GM18861 (cell line): ENCODE measurements around the gene SURF2.

ENCODE experiments used
- ATAC-seq: cut with Tn5 transposase; IDR thresholded peaks from one replicate; pipeline ENCODE4 v1.9.1; 2021; ENCODE audit not compliant: unreplicated experiment

The SURF2 gene

DNA sequence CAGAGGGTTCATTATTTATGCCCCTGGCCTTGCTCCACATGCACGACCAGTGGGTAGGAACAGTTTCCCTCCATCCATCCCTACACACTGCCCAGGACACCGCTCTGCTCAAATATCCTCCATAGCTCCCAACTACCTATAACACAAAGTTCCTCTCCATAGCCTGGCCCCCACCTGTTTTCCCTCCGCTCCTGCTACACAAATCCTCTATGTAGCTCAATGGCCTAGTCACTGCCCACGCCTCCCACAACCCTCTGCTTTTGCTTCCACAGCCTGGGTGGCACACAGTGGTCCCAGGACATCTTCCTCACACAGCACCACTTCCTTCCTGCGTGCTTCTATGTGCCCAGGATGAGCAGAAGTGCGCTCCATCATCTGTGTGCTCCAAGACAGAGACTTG, 41.0 kb downstream of the SURF2 start:
- no peak for ATAC-seq

DNA sequence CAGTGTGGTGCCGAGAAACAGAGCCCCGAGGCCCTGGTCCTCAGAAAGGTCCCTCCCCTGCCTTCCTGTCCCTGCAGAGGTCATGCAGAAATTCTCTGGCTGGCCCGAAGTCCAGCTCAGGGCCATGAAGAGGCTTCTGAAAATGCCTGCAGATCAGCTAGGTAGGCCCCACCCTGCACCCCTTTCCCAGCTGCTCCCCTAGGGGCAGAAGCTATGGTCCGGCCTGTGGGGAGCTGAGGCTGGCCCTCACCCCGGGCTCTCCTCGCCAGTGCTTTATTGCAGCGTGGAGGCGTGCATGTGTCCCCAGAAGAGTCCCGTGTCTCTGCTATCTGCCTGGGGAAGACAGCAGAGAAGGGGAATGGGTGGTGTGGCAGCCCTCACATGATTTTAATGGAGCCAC, 41.5 kb downstream of the SURF2 start:
- ATAC-seq = no peak

DNA sequence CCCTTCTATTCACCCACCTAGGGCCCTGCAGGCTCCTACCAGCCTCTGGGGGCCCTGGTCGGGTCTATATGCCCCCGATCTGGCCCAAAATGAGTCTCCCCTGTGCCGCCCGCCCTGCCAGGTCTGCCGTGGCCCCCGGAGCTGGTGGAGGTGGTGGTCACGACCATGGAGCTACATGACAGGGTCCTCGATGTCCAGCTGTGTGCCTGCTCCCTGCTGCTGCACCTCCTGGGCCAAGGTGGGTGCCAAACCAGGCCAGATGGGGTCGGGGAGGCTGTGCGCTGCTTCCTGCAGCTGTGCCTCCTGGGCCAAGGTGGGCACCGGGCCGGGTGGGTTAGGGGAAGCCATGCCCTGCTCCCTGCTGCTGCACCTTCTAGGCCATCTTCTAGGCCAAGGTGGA, 43.9 kb downstream of the SURF2 start:
- no peak for ATAC-seq

DNA sequence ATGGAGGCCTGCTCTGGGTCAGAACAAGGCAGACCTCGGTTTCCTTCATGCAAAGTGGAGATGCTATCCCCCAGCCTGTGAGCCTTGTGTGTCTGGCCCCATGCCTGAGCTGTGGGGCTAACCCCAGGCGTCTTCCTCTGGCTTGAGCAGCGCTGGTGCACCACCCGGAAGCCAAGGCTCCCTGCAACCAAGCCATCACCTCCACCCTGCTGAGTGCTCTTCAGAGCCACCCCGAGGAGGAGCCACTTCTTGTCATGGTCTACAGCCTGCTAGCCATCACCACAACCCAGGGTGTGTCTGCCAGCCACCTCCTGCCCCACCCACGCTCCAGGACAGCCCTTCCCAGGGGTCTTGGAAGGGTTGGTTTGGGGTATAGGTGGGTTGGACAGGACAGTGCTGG, 45.2 kb downstream of the SURF2 start:
- ATAC-seq = no peak

DNA sequence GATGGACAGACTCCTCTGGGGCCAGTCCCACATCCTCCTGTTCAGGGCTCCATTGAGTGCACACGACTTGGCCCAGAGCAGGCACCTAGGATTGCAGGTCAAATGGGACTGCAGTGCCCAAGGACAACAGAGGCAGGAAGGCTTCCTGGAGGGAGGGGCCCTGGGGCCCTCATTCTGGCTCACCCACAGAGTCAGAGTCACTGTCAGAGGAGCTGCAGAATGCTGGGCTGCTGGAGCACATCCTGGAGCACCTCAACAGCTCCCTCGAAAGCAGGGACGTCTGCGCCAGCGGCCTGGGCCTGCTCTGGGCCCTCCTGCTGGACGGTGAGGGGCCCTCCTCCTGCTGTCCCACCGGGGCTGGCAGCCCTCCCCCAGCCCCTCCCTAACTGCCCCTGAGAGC, 46.3 kb downstream of the SURF2 start:
- no peak for ATAC-seq

DNA sequence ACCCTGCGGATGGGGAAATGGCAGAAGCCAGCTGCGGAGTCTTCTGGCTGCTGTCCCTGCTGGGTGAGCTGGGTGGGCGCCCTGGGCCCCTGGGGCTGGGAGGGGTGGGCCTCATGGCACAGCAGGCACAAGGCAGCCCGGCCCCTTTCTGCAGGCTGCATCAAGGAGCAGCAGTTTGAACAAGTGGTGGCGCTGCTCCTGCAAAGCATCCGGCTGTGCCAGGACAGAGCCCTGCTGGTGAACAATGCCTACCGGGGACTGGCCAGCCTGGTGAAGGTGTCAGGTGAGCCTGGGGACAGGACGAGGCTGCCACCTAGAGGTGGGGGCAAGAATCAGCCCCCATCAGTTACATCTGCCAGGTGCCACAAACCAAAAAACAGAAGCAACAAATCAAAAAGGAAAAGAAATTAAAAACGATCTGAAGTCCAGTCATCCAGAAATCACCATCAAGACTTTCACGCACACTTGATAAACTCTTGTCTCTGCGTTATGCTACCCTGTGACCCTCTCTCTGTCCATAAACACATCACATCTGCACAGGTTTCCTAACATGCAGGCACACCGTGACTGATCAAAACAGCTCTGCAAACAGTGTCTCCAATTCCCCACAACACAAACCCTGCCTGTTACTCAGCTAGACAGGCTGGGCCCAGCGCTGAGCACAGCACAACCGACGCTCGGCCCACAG, 47.6 kb downstream of the SURF2 start:
- ATAC-seq = no peak

DNA sequence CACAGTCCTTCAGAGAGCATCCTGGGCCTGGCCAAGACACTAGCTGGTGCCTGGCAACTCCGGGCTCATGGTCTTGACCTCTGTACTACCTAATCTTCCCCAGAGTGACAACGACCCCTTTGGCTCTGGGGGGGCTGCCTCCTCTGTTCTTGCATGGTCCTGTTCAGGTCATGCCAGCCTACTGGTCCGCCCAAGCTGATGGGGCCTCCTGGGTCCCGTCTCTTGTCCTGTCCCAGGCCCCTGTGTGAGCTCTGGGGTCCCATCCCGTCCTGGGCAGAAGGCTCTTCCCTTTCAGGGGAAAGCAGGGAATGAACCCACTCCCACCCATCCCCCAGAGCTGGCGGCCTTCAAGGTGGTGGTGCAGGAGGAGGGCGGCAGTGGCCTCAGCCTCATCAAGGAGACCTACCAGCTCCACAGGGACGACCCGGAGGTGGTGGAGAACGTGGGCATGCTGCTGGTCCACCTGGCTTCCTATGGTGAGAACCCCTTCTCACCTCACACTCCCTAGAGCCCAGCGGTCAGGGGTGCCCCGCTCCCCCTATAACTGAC, 48.2 kb downstream of the SURF2 start:
- no peak for ATAC-seq

DNA sequence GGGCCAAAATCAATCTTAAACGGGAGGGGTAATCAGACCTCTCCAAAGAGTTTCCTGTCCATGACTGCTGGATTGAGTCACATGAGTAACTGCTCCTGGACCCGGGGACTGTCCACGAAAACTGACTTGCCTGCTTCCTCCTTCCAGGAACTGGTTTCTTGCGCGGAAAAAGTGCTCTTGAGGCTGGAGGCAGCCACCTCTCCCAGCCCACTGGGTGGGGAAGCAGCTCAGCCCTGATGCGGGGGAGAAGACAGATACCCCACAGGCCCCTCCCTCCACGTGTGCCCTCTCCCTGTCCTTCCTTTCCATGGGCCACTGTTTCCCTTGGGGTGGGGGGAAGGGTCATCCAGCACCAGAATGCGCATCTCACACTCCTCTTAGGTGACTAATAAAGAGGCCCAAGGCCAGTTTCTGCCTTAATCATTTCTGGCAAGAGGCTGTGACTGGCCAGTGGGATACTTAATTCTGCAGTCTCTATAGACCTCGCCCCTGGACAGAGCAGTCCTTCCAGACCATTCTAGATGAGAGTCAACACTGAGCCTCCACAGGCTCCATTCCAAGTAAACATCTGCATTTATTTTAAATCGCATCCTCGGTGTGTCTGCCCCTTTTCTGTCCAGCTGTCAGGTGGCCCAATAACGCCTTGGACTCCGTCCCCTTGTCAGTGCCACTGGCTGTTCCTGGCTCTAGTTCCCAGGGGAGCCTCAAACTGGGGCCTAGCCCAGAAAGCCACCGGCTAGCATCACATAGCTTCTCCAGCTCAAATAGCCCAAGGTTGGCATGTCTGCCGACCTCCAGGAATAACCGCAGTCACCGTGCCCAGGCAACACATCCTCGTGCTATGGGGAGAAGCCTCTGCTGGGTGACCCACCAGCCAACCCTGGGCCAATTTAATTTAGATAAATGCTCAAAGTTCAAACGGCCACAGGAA, 49.4 kb downstream of the SURF2 start:
- ATAC-seq = no peak

DNA sequence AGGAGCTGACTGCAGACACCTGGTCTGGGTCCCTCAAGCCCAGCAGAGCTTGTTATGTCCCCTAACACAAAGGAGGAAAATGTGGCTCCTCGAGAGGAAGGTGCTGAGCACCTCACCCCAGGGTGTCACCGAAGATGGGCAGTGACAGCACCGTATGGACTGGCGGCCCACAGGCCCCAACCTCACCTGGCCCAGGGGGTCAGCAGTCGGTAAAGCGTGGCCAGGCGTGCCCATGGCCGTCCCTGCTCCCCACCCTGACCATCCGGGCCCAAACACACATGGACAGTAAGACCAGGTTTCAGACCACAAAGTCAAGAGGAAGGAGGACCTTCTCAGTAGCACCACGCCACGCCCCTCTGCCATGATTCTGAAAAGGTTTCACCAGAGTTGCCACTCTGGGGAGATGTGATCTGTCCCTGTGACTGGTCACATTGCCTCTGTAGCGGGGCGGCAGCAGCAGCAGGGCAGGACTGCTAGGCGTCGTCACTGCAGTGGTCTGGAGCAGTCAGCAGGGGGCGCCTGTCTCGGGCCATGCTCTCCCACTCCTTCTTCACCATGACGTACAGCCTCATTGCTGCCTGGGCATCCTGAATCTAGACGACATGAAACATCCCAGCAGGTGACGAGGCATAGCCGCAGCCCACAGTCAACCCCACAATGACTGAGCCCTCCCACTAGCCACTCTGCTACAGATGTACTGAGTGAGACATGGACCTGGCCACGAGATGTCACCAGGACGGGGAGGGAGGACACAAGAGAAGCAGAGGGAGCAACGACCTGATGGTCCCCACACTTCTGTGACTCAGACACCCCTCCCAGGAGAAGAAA, 50.3 kb downstream of the SURF2 start:
- no peak for ATAC-seq

DNA sequence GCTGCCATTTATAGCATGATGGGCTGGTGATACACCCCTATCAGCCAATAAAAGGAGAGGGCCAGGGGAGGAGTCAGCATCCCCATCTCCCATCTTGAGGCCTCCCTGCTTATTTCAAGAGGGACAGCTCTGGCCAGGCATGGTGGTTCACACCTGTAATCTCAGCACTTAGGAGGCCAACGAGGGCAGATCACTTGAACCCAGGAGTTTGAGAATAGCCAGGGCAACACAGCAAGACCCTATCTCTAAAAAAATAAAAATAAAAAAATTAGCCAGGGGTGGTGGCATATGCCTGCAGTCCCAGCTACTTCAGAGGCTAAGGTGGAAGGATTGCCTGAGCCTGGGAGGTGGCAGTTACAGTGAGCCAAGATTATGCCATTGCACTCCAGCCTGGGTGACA, 51.7 kb downstream of the SURF2 start:
- no peak for ATAC-seq
